HFFc6 (cell line): ENCODE data around the gene DICER1. TPM values are rescaled to one million over a fixed set of nuclear protein-coding genes. Genes with fewer than 3 reads are reported as not detected.

ENCODE experiments used
- DNase-seq: peaks from one replicate; pipeline ENCODE4 v3.0.0-alpha.2; 2018
- H3K27ac Mint-ChIP-seq: 2 replicates; pipeline ENCODE4 v1.8.0; 2020; ENCODE audit warnings: mild to moderate bottlenecking, mixed read lengths
- H3K27me3 Mint-ChIP-seq: 2 replicates; pipeline ENCODE4 v1.8.0; 2021; ENCODE audit warnings: mild to moderate bottlenecking, moderate library complexity, mixed read lengths; ENCODE audit not compliant: insufficient read depth
- H3K36me3 Mint-ChIP-seq: 2 replicates; pipeline ENCODE4 v1.8.0; 2021; ENCODE audit warnings: low read depth, mixed read lengths
- H3K4me1 Mint-ChIP-seq: 2 replicates; pipeline ENCODE4 v1.8.0; 2020; ENCODE audit warnings: low read depth, mixed read lengths
- H3K4me3 Mint-ChIP-seq: 2 replicates; pipeline ENCODE4 v1.8.0; 2020; ENCODE audit warnings: mild to moderate bottlenecking, moderate library complexity, mixed read lengths
- H3K9me3 Mint-ChIP-seq: 2 replicates; pipeline ENCODE4 v1.8.0; 2020; ENCODE audit warnings: mild to moderate bottlenecking, mixed read lengths
- CTCF ChIP-seq: fragments of 200-600 bp; sonication (generic); IDR thresholded peaks from 2 replicates; pipeline ENCODE4 v1.5.0; 2021; ENCODE audit warnings: antibody characterized with exemption, mild to moderate bottlenecking
- total RNA-seq, 6 experiments: library from RNA; stranded (reverse); fragmentation: NEBNext Ultra II Directional; extraction: Animal tissue kit (Norgen Biotek cat#: 25700); gene quantifications; 2 replicates in 1 of 6; 3 replicates in 5 of 6; pipeline ENCODE4 v1.2.3, GENCODE V29; 2021

Gene DICER1
- total RNA-seq, 6 experiments from 2014 or later: 34.0 to 40.0 (median 37.6) TPM

GRCh38 chr14:95122621-95122945, 34.7 kb downstream of the DICER1 start:
- TF ChIP-seq CTCF: no peak
- no peaks in the 10 kb centered on the region for H3K9me3 Mint-ChIP-seq
- H3K27me3 Mint-ChIP-seq: no peaks in the 10 kb centered on the region
- peaks cover 30% of the 10 kb centered on the region for H3K4me1 Mint-ChIP-seq
- peaks cover 26% of the 10 kb centered on the region for H3K36me3 Mint-ChIP-seq
- no peak overlapping the region for H3K27ac Mint-ChIP-seq
- no peak for DNase-seq
- H3K4me3 Mint-ChIP-seq: no peak overlapping the region

- Mint-ChIP-seq H3K4me3 (no peak overlapping the region), H3K27ac (no peak overlapping the region), H3K36me3 (peaks cover 26% of the 10 kb centered on the region), H3K27me3 (no peaks in the 10 kb centered on the region), H3K9me3 (no peaks in the 10 kb centered on the region), H3K4me1 (peaks cover 27% of the 10 kb centered on the region)
- no peak for TF ChIP-seq CTCF
- no peak for DNase-seq
Measured at GRCh38 chr14:95121911-95122620, 35.3 kb downstream of the DICER1 start.

GRCh38 chr14:95119336-95119735, 38.0 kb downstream of the DICER1 start:
- no peak for TF ChIP-seq CTCF
- H3K4me1 Mint-ChIP-seq: peaks cover 23% of the 10 kb centered on the region

GRCh38 chr14:95117937-95118721, 39.2 kb downstream of the DICER1 start:
- H3K9me3 Mint-ChIP-seq: no peaks in the 10 kb centered on the region
- H3K4me1 Mint-ChIP-seq: peaks cover 23% of the 10 kb centered on the region
- H3K27me3 Mint-ChIP-seq: no peaks in the 10 kb centered on the region
- no peak for DNase-seq
- H3K27ac Mint-ChIP-seq: no peak overlapping the region
- H3K36me3 Mint-ChIP-seq: peaks cover 32% of the 10 kb centered on the region
- no peak overlapping the region for H3K4me3 Mint-ChIP-seq
- TF ChIP-seq CTCF: no peak

More at GRCh38 chr14:95119336-95119735, 38.0 kb downstream of the DICER1 start:
- Mint-ChIP-seq H3K27ac (no peak overlapping the region), H3K27me3 (no peaks in the 10 kb centered on the region), H3K4me3 (no peak overlapping the region), H3K36me3 (peaks cover 35% of the 10 kb centered on the region), H3K9me3 (no peaks in the 10 kb centered on the region)
- DNase-seq: no peak

GRCh38 chr14:95113476-95113875, 43.9 kb downstream of the DICER1 start:
- Mint-ChIP-seq H3K36me3 (peaks cover 40% of the 10 kb centered on the region), H3K4me3 (no peak overlapping the region), H3K9me3 (no peaks in the 10 kb centered on the region), H3K27ac (no peak overlapping the region), H3K27me3 (no peaks in the 10 kb centered on the region), H3K4me1 (peaks cover 11% of the 10 kb centered on the region)
- DNase-seq: no peak
- TF ChIP-seq CTCF: no peak
